ENCODE results near the gene OPTN.
"Not testable (repeated sequence)": the region's sequence is repeated elsewhere in the genome, so short reads cannot be mapped to it uniquely, and the experiment has no call there.

Gene OPTN

GRCh38 chr10:13090289-13090688 is 9.7 kb upstream of the OPTN start:
- no peak for ATAC-seq
- no peak for DNase-seq

- DNase-seq (no peak), ATAC-seq (no peak)
Measured at GRCh38 chr10:13091801-13092200, 8.2 kb upstream of the OPTN start.

GRCh38 chr10:13092291-13093102 is 7.5 kb upstream of the OPTN start:
- DNase-seq (no peak), ATAC-seq (no peak)

GRCh38 chr10:13094082-13094481 is 5.9 kb upstream of the OPTN start:
- DNase-seq, ATAC-seq: not testable (repeated sequence)

GRCh38 chr10:13095094-13095493 is 4.9 kb upstream of the OPTN start:
- no peak for ATAC-seq
- DNase-seq, result no peak

GRCh38 chr10:13095929-13096328 is 4.0 kb upstream of the OPTN start:
- ATAC-seq, result no peak
- no peak for DNase-seq

GRCh38 chr10:13099144-13099665 is 758 bp upstream of the OPTN start:
- peak; percentile 49 for DNase-seq
- peak; percentile 41 for ATAC-seq

- DNase-seq, result peak; percentile 39
- peak; percentile 26 for ATAC-seq
Measured at GRCh38 chr10:13100349-13101294, 659 bp downstream of the OPTN start.

- ATAC-seq (no peak), DNase-seq (no peak)
Measured at GRCh38 chr10:13102002-13102794, 2.2 kb downstream of the OPTN start.

GRCh38 chr10:13103554-13103953 is 3.6 kb downstream of the OPTN start:
- ATAC-seq (no peak), DNase-seq (no peak)

GRCh38 chr10:13104697-13105096 is 4.7 kb downstream of the OPTN start:
- ATAC-seq, result no peak
- DNase-seq, result no peak

GRCh38 chr10:13105184-13105583 is 5.2 kb downstream of the OPTN start:
- ATAC-seq, result peak; percentile 21
- DNase-seq, result no peak

- no peak for ATAC-seq
- DNase-seq, result no peak
Measured at GRCh38 chr10:13106387-13107045, 6.6 kb downstream of the OPTN start.

- ATAC-seq (peak; percentile 74), DNase-seq (peak; percentile 48)
Measured at GRCh38 chr10:13110908-13111307, 10.9 kb downstream of the OPTN start.

GRCh38 chr10:13113544-13113943 is 13.6 kb downstream of the OPTN start:
- ATAC-seq, result no peak
- DNase-seq, result no peak

GRCh38 chr10:13115832-13116803 is 16.2 kb downstream of the OPTN start:
- DNase-seq (no peak), ATAC-seq (peak; percentile 43)

GRCh38 chr10:13117841-13118783 is 18.1 kb downstream of the OPTN start:
- DNase-seq (no peak), ATAC-seq (peak; percentile 61)

- DNase-seq (no peak), ATAC-seq (no peak)
Measured at GRCh38 chr10:13118784-13119410, 18.9 kb downstream of the OPTN start.
